ENCODE data around the gene ZNF135. TPM values are rescaled to one million over a fixed set of nuclear protein-coding genes. Genes with fewer than 3 reads are reported as not detected.

The ZNF135 gene
- total RNA-seq, 1 experiment from 2014 or later: not detected

DNA sequence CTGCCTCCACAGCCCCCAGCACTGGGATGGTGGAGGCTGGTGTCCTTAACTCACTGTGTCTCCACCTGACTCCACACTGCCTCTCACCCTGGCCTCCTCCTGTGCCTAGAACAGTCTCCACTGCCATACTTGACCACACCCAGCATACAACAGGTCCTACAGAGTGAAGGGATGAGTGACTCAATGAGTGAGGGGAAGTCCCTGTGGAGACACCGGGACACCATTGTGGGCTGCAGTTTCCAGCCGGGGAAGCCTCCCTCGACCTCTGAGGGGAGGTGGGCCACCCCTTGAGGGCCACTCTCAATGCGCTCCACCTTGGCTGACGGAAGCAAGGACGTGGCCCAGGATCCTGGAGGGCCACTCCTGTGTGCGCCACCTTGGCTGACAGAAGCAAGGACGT lies 2.8 kb upstream of the ZNF135 start:
- intact Hi-C loops (cut with micrococcal nuclease; ENCODE audit: unreplicated experiment): no loop called here
- Mint-ChIP-seq H3K27ac (ENCODE audit: unreplicated experiment) (no peak overlapping the region), H3K27me3 (ENCODE audit: unreplicated experiment) (no peaks in the 10 kb centered on the region), H3K4me1 (ENCODE audit: low read depth, unreplicated experiment) (no peaks in the 10 kb centered on the region), H3K4me3 (ENCODE audit: low read depth, unreplicated experiment) (no peak overlapping the region), H3K9me3 (ENCODE audit: low read depth, unreplicated experiment) (peaks cover 10% of the 10 kb centered on the region), H3K36me3 (ENCODE audit: insufficient read depth, unreplicated experiment) (peaks cover 9% of the 10 kb centered on the region)
- CTCF ChIA-PET: no interaction called here
- DNase-seq: no peak
- TF ChIP-seq, protein P1, sequence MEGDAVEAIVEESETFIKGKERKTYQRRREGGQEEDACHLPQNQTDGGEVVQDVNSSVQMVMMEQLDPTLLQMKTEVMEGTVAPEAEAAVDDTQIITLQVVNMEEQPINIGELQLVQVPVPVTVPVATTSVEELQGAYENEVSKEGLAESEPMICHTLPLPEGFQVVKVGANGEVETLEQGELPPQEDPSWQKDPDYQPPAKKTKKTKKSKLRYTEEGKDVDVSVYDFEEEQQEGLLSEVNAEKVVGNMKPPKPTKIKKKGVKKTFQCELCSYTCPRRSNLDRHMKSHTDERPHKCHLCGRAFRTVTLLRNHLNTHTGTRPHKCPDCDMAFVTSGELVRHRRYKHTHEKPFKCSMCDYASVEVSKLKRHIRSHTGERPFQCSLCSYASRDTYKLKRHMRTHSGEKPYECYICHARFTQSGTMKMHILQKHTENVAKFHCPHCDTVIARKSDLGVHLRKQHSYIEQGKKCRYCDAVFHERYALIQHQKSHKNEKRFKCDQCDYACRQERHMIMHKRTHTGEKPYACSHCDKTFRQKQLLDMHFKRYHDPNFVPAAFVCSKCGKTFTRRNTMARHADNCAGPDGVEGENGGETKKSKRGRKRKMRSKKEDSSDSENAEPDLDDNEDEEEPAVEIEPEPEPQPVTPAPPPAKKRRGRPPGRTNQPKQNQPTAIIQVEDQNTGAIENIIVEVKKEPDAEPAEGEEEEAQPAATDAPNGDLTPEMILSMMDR (IDR thresholded peaks at IDR 0.05; ENCODE audit: unreplicated experiment): no peak
- no TSS peak for BruUV-seq (replicated peaks)

DNA sequence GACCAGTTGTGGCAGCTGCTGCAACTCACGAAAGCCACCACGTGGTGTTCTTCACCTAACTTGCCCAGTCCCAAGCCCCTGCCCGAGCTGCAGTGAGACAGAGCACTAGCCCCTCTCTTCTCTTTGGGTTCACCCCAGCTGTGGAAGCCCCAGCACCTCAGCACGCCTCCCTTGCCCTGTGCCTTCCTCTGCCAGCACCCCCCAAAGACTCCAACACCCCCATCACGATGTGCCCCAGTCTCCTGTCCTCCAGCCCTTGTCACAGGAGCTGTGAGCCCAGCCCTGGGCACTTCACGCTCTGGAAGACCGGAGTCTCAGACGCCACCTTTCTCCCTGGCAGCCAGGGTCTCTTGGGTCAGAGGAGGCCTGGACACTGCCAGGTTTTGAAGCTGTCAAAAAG lies 2.2 kb upstream of the ZNF135 start:
- TF ChIP-seq, protein P1 (IDR thresholded peaks at IDR 0.05; ENCODE audit: unreplicated experiment): no peak
- no TSS peak for BruUV-seq (replicated peaks)
- Mint-ChIP-seq H3K4me1 (ENCODE audit: low read depth, unreplicated experiment) (no peaks in the 10 kb centered on the region), H3K27me3 (ENCODE audit: unreplicated experiment) (no peaks in the 10 kb centered on the region), H3K4me3 (ENCODE audit: low read depth, unreplicated experiment) (no peak overlapping the region), H3K9me3 (ENCODE audit: low read depth, unreplicated experiment) (peaks cover 5% of the 10 kb centered on the region), H3K36me3 (ENCODE audit: insufficient read depth, unreplicated experiment) (peaks cover 9% of the 10 kb centered on the region), H3K27ac (ENCODE audit: unreplicated experiment) (no peak overlapping the region)
- CTCF ChIA-PET: no interaction called here
- intact Hi-C loops (cut with micrococcal nuclease; ENCODE audit: unreplicated experiment): no loop called here
- DNase-seq: no peak

DNA sequence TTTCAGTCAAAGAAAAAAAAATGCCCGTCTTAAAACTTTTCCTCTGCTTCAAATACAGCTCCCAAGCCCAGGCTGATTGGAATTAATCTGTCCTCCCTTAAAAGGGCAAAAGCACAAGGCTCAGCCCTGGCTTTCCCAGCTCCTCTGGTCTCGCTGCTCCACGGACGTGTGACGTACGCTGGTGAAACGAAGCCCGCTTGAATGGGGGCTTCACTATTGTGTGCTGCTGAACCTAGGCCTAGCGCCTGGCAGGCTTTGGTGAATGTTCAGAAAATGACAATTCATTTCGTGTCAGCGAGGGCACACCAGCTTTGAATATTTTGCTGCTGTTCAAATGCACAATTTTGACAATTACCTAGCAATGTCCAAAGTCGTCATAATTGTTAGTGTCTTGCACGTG lies 615 bp upstream of the ZNF135 start:
- H3K27ac Mint-ChIP-seq (ENCODE audit: unreplicated experiment): no peak overlapping the region
- intact Hi-C loops (cut with micrococcal nuclease; ENCODE audit: unreplicated experiment): no loop called here
- no peak for DNase-seq
- CTCF ChIA-PET: no interaction called here
- TF ChIP-seq, protein P1 (IDR thresholded peaks at IDR 0.05; ENCODE audit: unreplicated experiment): no peak
- peaks cover 9% of the 10 kb centered on the region for H3K36me3 Mint-ChIP-seq (ENCODE audit: insufficient read depth, unreplicated experiment)
- H3K27me3 Mint-ChIP-seq (ENCODE audit: unreplicated experiment): no peaks in the 10 kb centered on the region
- H3K4me3 Mint-ChIP-seq (ENCODE audit: low read depth, unreplicated experiment): no peak overlapping the region
- BruUV-seq (replicated peaks): no TSS peak
- peaks cover 7% of the 10 kb centered on the region for H3K9me3 Mint-ChIP-seq (ENCODE audit: low read depth, unreplicated experiment)
- no peaks in the 10 kb centered on the region for H3K4me1 Mint-ChIP-seq (ENCODE audit: low read depth, unreplicated experiment)

GRCh38 chr19:58059671-58060078 lies 593 bp downstream of the ZNF135 start:
- no peaks in the 10 kb centered on the region for H3K27me3 Mint-ChIP-seq (ENCODE audit: unreplicated experiment)
- no peak overlapping the region for H3K27ac Mint-ChIP-seq (ENCODE audit: unreplicated experiment)
- H3K4me3 Mint-ChIP-seq (ENCODE audit: low read depth, unreplicated experiment): no peak overlapping the region
- intact Hi-C loops (cut with micrococcal nuclease; ENCODE audit: unreplicated experiment): no loop called here
- CTCF ChIA-PET: no interaction called here
- DNase-seq: no peak
- H3K4me1 Mint-ChIP-seq (ENCODE audit: low read depth, unreplicated experiment): no peaks in the 10 kb centered on the region
- TF ChIP-seq, protein P1 (IDR thresholded peaks at IDR 0.05; ENCODE audit: unreplicated experiment): no peak
- BruUV-seq (replicated peaks): no TSS peak
- H3K9me3 Mint-ChIP-seq (ENCODE audit: low read depth, unreplicated experiment): peaks cover 10% of the 10 kb centered on the region
- peaks cover 9% of the 10 kb centered on the region for H3K36me3 Mint-ChIP-seq (ENCODE audit: insufficient read depth, unreplicated experiment)
